Left kidney (tissue), 2 donors: ENCODE measurements around the gene HID1. TPM values are rescaled to one million over a fixed set of nuclear protein-coding genes. Genes with fewer than 3 reads are reported as not detected.
"Not testable (repeated sequence)": the region's sequence is repeated elsewhere in the genome, so short reads cannot be mapped to it uniquely, and the experiment has no call there.

ENCODE experiments used
- DNase-seq: peaks from one replicate; pipeline ENCODE4 v3.0.0-alpha.2; 2013
- polyA plus RNA-seq: library from polyadenylated mRNA; unstranded; fragments of 120-200 nt; gene quantifications from one replicate; pipeline ENCODE4 v1.2.1, GENCODE V29; 2013; ENCODE audit not compliant: insufficient read length

The HID1 gene
- polyA plus RNA-seq, 1 donor = 10.8 TPM

- no peak for DNase-seq
Observed at GRCh38 chr17:74999523-74999922, 27.0 kb upstream of the HID1 start.

GRCh38 chr17:74998783-74999182 lies 26.2 kb upstream of the HID1 start:
- DNase-seq = no peak

DNA sequence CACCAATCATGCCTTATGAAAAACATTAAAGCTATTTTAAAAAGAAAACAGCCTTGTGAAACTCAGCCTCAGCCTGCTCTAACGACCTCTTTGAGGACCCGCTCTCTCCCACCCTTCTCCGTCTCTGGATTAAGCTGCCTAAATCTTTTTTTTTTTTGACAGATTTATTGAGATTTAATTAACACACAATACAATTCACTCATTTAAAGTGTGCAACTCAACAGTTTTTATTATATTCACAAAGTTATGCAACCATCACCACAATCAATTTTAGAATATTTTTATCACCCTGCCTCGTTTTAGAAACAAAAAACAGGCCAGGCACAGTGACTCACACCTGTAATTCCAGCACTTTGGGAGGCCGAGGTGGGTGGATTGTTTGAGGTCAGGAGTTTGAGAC lies 23.3 kb upstream of the HID1 start:
- no peak for DNase-seq

DNA sequence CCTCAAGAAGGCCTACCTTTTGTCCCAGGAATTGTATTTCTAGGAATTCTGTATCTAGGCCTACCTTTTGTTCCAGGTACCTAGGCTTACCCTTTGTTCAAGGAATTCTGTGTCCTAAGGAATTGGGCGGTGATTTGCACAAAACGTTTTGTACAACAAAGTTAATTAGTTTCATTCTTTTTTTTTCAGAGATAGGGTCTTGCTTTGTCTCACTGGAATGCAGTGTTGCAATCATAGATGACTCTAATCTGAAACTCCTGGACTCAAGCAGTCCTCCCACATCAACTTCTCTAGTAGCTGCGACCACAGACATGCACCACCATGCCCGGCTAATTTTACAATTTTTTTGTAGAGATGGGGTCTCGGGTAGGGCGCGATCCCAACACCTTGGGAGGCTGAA lies 21.9 kb upstream of the HID1 start:
- no peak for DNase-seq

- no peak for DNase-seq
Observed at GRCh38 chr17:74992223-74992622, 19.7 kb upstream of the HID1 start.

GRCh38 chr17:74990581-74991105 lies 18.1 kb upstream of the HID1 start:
- DNase-seq = no peak

DNA sequence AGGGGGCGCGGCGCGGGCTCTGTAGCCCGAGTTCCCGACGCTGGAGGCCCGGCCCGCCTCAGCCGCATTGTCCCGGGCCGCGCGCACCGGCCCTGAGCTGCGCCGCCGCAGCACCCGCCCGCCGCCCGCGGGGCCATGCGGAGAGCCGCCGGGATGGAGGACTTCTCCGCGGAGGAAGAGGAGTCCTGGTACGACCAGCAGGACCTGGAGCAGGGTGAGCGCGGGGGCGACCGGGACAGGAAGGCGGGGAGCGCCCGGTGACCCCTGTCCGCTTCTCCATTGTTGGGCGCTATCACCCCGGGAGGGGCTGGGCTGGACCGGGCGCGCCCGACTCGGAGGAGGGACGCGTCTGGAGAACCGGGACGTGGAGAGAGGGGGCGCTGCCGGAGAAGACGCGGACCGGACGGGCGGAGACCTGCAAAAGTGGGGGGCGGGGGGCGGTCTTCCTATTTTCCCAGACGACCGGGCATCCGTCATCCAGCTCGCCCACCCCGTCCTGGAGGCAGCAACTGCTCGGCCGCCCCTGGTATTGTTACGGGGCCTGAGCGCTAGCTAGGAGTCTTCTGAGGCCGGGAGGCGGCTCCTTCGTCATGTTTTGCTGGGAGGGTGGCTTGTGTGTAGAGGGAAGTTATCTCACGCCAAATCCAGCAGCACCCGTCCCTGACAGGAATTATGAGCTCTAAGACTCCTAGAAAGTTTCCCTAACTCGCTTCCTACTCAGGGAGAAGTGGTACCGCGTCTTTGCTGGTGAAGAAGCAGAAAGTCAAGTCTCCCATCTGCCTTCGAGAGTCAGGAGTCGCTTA lies 15.6 kb upstream of the HID1 start:
- no peak for DNase-seq

DNA sequence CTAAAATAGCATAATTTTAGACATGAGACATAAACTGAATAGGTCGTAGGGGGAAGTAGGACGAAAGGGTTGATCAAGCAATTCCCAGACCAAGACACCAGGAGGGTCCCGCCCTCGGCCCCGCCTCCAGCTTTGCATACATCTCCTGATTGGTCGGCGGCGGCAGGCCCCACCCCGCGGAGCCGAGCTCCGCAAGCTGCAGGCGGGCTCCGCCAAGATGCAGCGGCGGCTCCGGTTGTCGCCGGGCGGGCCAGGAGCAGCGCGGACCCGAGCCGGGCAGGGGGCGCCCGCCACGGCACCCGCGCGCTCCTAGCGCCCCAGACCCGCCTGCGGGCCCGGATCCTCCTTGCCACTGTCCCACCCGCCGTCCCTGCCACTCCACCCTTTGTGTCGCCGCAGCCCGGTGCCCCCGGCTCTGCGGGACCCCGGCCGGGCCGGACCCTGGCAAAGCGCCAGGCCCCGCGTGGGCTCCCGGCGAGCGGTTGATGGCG lies 14.9 kb upstream of the HID1 start, which contains the start of gene CDR2L:
CDR2L (plus strand) TSS at position 215 of the 491 bp plus-strand sequence. CDS start 412 bp downstream, outside the sequence.
- DNase-seq = peak; percentile 93

GRCh38 chr17:74986206-74986576 lies 13.6 kb upstream of the HID1 start:
- no peak for DNase-seq

DNA sequence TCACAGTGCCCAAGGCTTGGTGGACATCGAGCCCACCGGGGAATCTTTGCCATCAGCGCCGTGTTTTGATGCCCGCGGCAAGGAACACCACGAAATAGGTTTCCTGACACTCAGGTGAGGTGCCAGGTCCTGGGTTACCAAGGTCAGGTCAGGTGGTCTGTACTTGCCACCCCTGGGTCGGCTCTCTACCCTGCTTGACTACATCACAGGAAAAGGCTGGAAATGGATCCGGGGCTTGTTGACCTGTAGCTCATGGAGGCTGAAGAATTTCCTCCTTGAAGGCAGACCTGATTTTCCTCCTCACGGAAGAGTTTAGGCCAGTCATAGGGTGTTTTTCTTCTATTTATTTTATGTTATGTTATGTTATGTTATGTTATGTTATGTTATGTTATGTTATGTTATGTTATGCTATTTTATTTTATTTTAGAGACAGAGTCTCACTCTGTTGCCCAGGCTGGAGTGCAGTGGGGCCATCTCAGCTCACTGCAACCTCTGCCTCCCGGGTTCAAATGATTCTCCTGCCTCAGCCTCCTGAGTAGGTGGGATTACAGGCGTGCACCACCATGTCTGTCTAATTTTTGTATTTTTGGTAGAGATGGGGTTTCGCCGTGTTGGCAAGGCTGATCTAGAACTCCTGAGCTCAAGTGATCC lies 10.2 kb upstream of the HID1 start:
- not testable (repeated sequence) for DNase-seq

DNA sequence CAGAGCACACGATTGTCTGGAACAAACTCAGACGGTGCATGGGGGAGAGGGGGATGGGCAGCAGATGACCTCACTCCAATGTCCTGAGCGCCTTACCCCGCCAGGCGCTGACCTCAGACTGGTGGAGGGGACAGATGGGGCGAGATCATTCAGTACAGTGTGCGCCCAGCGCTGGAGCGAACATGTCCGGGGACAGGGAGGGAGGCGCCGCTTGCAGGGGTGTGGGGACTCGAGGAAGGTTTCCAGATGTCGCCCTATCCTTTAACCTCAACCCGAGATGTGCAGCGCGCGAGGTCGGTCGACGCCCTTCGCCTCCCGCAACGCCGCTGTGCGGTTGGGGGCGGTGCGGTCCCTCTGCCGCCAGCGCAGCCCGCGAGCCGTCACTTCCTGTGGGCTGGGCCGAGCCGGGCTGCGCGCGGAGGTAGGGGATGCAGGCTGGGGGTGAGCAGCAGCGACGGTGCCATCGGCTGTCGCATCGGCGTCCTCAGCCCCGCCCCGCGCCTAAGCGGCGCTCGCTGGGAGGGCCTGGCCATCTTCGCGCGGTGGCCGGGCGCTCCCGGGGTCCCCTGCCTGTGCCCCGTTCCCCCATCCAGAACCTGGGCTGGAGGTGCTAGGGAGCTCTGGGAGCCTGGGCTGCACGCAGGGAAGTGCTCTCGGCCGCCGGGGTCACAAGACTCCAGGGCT lies 9.6 kb upstream of the HID1 start:
- peak; percentile 68 for DNase-seq

- no peak for DNase-seq
Observed at GRCh38 chr17:74981318-74981978, 8.9 kb upstream of the HID1 start.

GRCh38 chr17:74979408-74980146 lies 7.0 kb upstream of the HID1 start:
- DNase-seq = no peak

- no peak for DNase-seq
Observed at GRCh38 chr17:74978240-74978639, 5.7 kb upstream of the HID1 start.

- DNase-seq = no peak
Observed at GRCh38 chr17:74977802-74978201, 5.2 kb upstream of the HID1 start.

DNA sequence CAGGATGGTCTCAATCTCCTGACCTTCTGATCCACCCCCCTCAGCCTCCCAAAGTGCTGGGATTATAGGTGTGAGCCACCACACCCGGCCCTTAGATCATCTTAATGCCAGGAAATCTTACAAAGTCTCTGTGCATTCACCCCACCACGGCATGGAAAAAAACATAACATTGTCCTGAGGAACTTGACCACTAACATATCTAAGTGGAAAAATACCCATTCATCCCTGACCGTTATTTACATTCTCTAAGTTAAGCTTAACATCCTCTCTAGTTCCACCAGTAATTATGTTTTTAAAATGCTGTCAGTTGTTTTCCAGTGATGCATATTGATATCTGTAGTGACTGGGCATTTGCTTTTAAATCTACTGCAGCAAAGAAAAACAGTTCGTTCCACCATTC lies 3.4 kb upstream of the HID1 start:
- DNase-seq = no peak

- no peak for DNase-seq
Observed at GRCh38 chr17:74972973-74973328, 392 bp upstream of the HID1 start.

DNA sequence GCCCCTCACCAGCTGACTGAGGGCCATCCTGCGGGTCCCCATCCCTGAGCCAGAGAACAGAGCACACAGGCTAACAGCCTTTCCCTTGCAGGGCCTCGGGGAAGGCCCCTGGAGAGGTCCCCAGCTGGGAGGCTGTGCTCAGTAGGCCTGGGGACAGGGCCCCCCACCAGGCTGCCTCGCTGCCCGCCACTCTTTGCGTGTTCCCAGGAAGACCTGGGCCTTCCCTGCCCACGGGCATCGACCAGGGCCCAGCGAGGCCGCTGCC lies 785 bp downstream of the HID1 start:
- DNase-seq = no peak

DNA sequence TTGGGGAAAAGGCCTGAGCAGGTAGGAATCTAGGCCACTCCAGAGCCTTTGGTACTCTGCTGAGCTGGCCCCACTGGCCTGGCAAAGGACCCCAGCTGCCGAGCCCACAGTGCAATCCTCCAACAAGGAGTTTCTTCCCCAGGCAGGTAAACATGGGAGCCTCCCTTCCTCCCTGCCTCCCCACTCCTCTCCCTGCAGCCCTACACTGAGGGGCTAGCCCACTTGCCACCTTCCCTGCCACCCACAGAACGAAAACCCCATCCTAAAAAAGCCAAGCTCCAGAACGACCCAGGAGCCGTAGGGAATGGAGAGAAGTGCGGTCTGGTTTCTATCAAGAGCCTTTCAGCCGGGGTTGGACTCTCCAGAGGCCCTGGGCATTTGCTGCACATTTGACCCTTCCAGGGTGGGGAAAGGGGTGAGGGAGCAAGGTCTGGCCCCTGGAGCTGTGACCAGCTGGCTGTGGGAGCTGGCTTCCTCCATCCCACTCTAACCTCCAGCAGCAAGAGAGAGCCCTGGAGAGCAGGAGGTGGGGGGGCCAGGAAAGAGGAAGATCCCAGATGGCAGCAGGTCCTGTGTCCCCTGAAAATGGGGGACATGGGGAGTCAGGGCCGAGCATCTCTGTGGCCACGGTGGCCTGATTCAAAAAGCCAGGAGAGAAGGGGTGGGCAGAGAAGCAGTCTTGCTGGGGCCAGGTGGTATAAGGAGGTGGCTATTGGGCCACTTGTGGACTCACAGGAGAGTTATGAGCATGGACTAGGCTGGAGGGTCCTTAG lies 1.3 kb downstream of the HID1 start:
- no peak for DNase-seq

DNA sequence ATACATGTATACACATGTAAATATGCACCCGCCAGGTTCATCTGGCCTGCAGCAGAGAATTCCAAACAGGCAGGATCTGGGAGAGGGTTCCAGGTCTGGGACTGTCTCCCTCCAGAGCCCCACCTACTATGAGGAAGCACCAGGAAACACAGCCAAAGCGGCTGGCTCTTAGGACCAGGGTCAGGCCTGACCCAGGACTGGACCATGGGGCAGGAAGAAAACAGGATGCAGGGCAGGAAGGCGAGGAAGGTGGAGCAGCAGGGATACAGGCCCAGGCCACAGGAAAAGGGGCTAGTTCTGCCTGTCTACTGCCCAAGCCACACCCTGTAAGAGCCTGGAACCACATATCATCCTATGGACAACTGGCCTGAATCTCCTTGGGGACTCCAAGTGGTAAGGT lies 2.2 kb downstream of the HID1 start:
- no peak for DNase-seq

- not testable (repeated sequence) for DNase-seq
Observed at GRCh38 chr17:74969501-74969900, 3.1 kb downstream of the HID1 start.
